Ovary (tissue), 3 donors: Measurements from ENCODE around the gene PRPS1.

ENCODE experiments used
- CTCF ChIP-seq, 3 donors: fragments of 450-650 bp in 2 of 3; fragments of 200-600 bp in 1 of 3; IDR thresholded peaks; one replicate each; pipeline versions ENCODE4 v1.5.1 to v1.8.0; 2016 to 2022; ENCODE audit warnings: antibody characterized with exemption in 3 of 3, mild to moderate bottlenecking in 1 of 3
- EP300 ChIP-seq: sonication (generic); formaldehyde crosslinking; IDR thresholded peaks from one replicate; pipeline ENCODE4 v1.6.1; 2017; ENCODE audit warnings: antibody characterized with exemption
- POLR2A ChIP-seq: fragments of 450-650 bp; IDR thresholded peaks from one replicate; pipeline ENCODE4 v1.6.1; 2017; ENCODE audit warnings: antibody characterized with exemption, mild to moderate bottlenecking, moderate library complexity
- donor health status: DM: no; HTN: no; CAD: no.

GRCh38 chrX:107630031-107630689, 1.9 kb downstream of the PRPS1 start:
- TF ChIP-seq CTCF (IDR thresholded peaks at IDR 0.05) (no peak), EP300 (no peak), POLR2A (no peak)
